GM19328 (cell line): ENCODE data around the gene TBC1D5.
"Not testable (repeated sequence)": the region's sequence is repeated elsewhere in the genome, so short reads cannot be mapped to it uniquely, and the experiment has no call there.

Source experiments
- ATAC-seq: cut with Tn5 transposase; IDR thresholded peaks from one replicate; pipeline ENCODE4 v1.9.1; 2021; ENCODE audit warnings: mild to moderate bottlenecking, moderate library complexity; ENCODE audit not compliant: unreplicated experiment

The TBC1D5 gene

GRCh38 chr3:17372362-17373210, 369.8 kb downstream of the TBC1D5 start:
- ATAC-seq, result no peak

- no peak for ATAC-seq
Measured at GRCh38 chr3:17369973-17370372, 372.5 kb downstream of the TBC1D5 start.

- no peak for ATAC-seq
Measured at GRCh38 chr3:17367171-17367570, 375.3 kb downstream of the TBC1D5 start.

GRCh38 chr3:17360991-17361390, 381.4 kb downstream of the TBC1D5 start:
- ATAC-seq, result no peak

- no peak for ATAC-seq
Measured at GRCh38 chr3:17359911-17360310, 382.5 kb downstream of the TBC1D5 start.

DNA sequence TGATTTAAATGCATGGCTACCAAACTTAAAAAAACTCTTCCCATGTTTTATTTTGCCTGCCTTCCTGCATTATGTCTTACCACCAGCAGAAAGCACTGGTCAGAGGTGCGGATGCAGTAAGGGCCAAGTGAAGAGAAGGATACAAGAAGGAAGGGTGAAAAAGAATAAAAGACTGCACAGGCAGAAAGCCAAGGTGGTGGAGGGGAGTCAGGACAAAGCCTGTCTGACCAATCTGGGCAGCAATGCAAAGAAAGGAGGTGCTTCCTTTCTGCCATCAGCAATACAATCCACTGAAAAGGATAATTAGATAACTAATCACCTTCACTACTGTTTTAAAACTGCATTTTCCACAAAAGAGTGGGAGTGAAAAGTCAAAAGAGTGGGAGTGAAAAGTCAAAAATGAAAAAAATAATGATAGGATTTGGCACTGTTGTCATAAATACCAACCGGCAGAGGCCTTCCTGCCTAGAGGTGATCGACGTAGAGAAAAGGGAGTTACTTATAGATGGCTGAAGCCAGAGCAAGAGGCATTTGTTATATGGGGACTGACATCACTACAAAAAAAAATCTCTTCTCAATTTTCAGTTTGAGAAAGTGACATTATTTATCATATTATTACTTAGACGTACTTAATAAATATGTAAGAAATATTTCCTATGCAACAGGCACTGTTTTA, 385.3 kb downstream of the TBC1D5 start:
- no peak for ATAC-seq

DNA sequence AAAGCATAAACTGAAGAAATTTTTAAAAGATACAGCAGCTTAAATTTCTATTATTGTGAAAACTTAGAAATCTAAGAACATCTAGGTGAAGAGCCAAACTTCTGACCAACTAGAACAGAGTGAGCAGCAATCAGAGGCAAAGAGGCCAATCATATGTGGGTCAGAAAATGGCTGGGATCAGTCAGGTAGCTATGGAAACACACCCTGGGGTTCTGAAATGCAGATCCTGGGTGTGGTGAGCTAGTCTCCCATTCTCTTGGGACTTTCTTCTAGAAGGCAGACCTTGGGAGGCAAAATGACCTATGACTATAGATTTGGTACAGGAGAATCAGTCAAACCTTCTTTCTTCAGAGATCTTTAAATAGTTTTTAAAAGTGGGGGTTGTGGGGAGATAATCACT, 385.8 kb downstream of the TBC1D5 start:
- no peak for ATAC-seq

- ATAC-seq, result no peak
Measured at GRCh38 chr3:17355591-17355990, 386.8 kb downstream of the TBC1D5 start.

GRCh38 chr3:17354341-17354740, 388.1 kb downstream of the TBC1D5 start:
- no peak for ATAC-seq

GRCh38 chr3:17352620-17353019, 389.8 kb downstream of the TBC1D5 start:
- no peak for ATAC-seq

DNA sequence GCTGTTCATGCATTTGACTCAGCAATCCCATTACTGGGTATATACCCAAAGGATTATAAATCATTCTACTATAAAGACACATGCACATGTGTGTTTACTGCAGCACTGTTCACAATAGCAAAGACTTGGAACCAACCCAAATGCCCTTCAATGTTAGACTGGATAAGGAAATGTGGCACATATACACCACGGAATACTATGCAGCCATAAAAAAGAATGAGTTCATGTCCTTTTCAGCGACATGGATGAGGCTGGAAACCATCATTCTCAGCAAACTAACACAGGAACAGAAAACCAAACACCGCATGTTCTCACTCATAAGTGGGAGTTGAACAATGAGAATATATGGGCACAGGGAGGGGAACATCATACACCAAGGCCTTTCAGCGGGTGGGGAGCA, 391.2 kb downstream of the TBC1D5 start:
- ATAC-seq, result not testable (repeated sequence)

DNA sequence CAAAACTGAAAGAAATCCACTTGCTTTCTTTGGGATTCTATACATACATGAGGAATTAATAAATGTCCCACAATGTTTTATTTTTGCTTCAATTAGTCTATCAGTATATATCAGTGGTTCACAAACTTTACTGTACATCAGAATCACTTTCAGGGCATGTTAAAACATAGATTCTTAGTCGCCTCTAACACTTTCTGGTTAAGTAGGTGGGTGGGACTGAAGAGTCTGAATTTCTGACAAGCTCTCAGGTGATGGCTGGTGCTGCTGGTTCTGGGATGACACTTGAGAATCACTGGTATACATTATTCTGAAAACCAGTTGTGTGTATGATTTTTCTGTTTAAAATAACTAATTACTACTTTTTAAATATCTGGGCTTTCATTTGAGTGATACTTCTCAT, 393.3 kb downstream of the TBC1D5 start:
- ATAC-seq, result no peak

- no peak for ATAC-seq
Measured at GRCh38 chr3:17342119-17342518, 400.3 kb downstream of the TBC1D5 start.

DNA sequence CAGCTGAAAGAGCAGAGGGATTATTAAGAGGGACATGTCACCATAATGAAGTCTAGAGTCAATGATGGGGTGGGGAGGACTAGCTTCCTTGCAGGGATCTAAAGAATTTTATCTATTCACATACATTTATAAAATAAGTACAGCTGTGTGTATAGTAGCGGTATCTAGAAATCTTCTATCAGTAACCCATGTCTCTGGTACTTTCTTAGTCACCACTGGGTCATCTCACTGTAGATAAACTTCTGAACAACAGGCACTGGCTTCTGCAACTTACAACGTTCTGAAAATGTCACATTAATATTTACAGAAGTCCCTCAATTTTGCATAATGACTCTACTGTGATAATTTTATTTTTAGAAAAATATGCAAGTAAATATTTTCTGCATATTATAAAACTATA, 401.7 kb downstream of the TBC1D5 start:
- no peak for ATAC-seq

DNA sequence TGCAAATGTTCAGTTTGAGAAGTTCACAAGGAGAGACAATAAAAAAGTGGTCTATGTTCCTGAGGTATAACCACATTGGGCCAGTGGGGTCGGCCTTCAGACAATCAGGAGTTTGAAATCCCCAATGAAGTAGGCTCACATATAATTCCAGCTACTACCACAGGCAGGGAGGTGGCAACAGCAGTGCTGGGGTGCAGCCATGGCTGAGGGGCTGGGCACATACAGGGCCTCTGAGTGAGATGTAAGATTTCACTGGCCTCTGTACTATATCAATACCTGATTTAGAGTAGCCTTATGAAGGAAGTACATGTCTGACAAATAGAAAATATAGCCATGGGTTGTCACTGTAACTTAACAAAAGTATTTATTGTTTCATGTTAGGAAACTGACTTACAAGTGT, 402.2 kb downstream of the TBC1D5 start:
- ATAC-seq, result no peak

DNA sequence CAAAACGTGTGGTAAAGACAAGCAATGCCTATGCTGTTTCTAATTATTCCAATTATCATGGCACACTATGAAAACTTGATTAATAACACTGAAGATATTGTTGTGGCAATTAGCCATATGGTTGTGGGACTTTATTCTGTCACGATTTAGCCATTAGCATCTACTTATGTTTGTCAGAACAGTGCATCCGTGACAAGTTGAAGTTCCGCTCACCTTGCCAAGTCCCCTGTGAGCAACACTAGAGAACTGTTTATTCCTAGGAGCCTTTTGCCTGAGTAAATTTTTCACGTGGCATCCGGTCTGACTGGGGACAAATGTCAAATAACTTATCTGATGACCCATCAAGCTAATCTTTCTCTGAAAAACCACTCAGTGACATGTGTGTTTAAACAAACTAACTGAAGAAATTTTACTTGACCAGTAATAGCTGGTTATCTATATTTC, 403.3 kb downstream of the TBC1D5 start:
- no peak for ATAC-seq

GRCh38 chr3:17336291-17336690, 406.1 kb downstream of the TBC1D5 start:
- no peak for ATAC-seq

DNA sequence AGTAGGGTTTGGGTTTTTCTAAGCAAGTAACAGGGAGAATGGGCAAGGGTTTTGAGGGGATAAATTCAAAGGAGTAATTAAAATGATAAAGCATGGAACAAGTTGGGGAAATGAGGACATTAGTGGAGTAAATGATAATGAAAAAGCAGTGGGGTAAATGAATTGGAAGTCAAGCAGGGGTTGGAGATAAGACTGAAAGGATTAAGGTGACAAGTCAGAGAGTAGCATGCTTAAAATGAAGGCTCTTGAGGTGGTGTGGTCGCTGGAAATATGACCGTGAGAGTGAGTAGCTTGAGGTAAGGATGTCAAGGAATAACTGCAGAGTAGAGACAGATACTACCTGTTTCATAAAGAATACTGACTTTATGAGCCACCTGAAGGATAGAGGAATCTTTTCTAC, 408.5 kb downstream of the TBC1D5 start:
- ATAC-seq, result no peak

DNA sequence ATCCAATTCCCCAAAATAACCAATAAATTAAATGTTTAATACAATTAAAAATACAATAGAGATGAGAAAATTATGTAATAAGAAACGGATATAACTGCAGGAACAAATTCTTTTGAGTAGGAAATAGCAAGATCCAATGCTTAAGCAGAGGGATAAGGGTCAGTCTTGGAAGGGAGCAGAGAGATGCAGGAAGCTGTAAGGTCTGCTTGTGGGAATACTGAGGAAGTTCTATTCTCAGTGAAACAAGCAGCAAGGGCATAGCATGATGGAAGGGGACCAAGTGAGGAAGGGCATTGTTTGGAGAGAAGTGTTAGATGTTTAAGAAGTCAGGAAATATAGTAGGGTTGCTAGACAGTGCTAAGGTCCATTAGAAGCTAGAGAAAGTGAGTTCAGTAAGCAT, 409.0 kb downstream of the TBC1D5 start:
- no peak for ATAC-seq

DNA sequence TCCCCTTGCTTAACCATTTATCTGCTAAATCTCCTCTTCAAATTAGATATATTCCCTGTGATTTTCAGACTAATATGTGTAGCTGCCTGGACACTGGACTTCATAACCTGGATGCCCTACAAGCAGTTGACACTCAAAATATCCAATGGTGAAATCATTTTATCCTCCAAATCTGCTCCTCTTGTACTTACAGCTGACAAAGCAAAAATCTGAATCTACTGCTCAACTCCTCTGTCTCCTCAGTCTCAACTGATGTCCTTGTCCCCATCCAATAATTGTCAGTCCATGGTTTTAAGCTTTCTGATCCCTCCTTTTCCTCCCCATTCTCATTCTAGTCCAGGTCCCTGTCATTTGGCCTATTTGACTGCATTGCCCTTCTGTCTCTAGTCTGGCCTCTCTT, 411.8 kb downstream of the TBC1D5 start:
- no peak for ATAC-seq

- ATAC-seq, result no peak
Measured at GRCh38 chr3:17329927-17330326, 412.5 kb downstream of the TBC1D5 start.

- ATAC-seq, result no peak
Measured at GRCh38 chr3:17322106-17322793, 420.2 kb downstream of the TBC1D5 start.
